ENCODE results near the gene UNC13C.

DNA sequence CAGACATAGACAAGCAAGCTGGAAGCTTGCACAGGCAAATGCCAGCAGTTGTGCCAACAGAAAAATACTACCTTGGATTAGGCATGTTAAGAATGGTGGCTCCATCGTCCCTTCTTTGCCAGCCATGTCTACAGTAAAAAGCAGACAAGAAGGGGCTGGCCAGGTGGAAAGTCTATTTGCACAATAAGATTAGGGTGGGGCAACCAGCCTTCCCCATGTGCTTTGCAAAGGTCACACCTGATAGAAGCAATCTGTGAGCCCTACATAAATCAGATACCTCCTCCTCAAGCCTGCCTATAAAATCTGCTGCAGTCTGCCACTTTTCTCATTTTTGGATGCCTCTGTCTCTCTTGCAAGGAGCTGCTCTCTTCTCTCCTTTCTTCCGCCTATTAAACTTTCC, 662.6 kb downstream of the UNC13C start:
- TF ChIP-seq CTCF (conservative IDR thresholded peaks at IDR 0.05; ENCODE audit: low read length), result no peak
- TF ChIP-seq EZH2phosphoT487 (IDR thresholded peaks at IDR 0.05; ENCODE audit: borderline replicate concordance, low read depth, low read length), result no peak

All from OCI-LY7 (cell line).